GM23338 (cell line): Measurements from ENCODE around the gene ARL4A. TPM values are rescaled to one million over a fixed set of nuclear protein-coding genes. Genes with fewer than 3 reads are reported as not detected.

Experiments used
- ATAC-seq: fragments of 200-7000 bp; cut with Tn5 transposase; 3 replicates; pipeline ENCODE4 v1.9.1; 2020
- DNase-seq: peaks from one replicate; pipeline ENCODE4 v3.0.0-alpha.2; 2015; ENCODE audit warnings: low spot score
- H2AFZ ChIP-seq: fragments of 200-600 bp; sonication (generic); 2 replicates; pipeline ENCODE4 v1.8.0; 2016; ENCODE audit warnings: antibody characterized with exemption, mild to moderate bottlenecking, moderate library complexity
- H3F3A ChIP-seq: fragments of 200-600 bp; sonication (generic); replicated peaks from 2 replicates; pipeline ENCODE4 v1.8.0; 2017; ENCODE audit warnings: antibody characterized with exemption, mixed run types, low read depth
- H3K27ac ChIP-seq: fragments of 200-600 bp; sonication (generic); 2 replicates; pipeline ENCODE4 v1.6.1; 2016; ENCODE audit warnings: low read depth
- H3K27me3 ChIP-seq: fragments of 200-600 bp; sonication (generic); 2 replicates; pipeline ENCODE4 v1.8.0; 2016; ENCODE audit warnings: mild to moderate bottlenecking, mixed run types, moderate library complexity; ENCODE audit not compliant: insufficient read depth
- H3K36me3 ChIP-seq: fragments of 200-600 bp; sonication (generic); 2 replicates; pipeline ENCODE4 v1.8.0; 2016; ENCODE audit warnings: mild to moderate bottlenecking; ENCODE audit not compliant: insufficient read depth
- H3K4me1 ChIP-seq: fragments of 200-600 bp; sonication (generic); 2 replicates; pipeline ENCODE4 v1.8.0; 2016; ENCODE audit warnings: mild to moderate bottlenecking, moderate library complexity; ENCODE audit not compliant: insufficient read depth
- H3K4me2 ChIP-seq: fragments of 200-600 bp; sonication (generic); 2 replicates; pipeline ENCODE4 v1.7.1; 2017; ENCODE audit warnings: mixed run types
- H3K4me3 ChIP-seq: fragments of 200-600 bp; sonication (generic); 2 replicates; pipeline ENCODE4 v1.6.1; 2016; ENCODE audit warnings: mixed run types
- H3K79me2 ChIP-seq: fragments of 200-600 bp; sonication (generic); replicated peaks from 2 replicates; pipeline ENCODE4 v1.8.0; 2017; ENCODE audit warnings: mild to moderate bottlenecking; ENCODE audit not compliant: insufficient read depth
- H3K9me2 ChIP-seq: fragments of 200-600 bp; sonication (generic); 2 replicates; pipeline ENCODE4 v1.8.0; 2017; ENCODE audit not compliant: insufficient read depth
- H4K20me1 ChIP-seq: fragments of 200-600 bp; sonication (generic); replicated peaks from 2 replicates; pipeline ENCODE4 v1.8.0; 2017; ENCODE audit warnings: mild to moderate bottlenecking; ENCODE audit not compliant: insufficient read depth
- H3K27ac Mint-ChIP-seq: 2 replicates; pipeline ENCODE4 v1.8.0; 2020; ENCODE audit warnings: inconsistent platforms, mild to moderate bottlenecking, moderate library complexity, mixed read lengths
- H3K27me3 Mint-ChIP-seq: 3 replicates; pipeline ENCODE4 v1.8.0; 2022; ENCODE audit warnings: low read depth, mild to moderate bottlenecking, moderate library complexity, mixed read lengths, inconsistent platforms; ENCODE audit not compliant: insufficient read depth, poor library complexity
- H3K36me3 Mint-ChIP-seq: 3 replicates; pipeline ENCODE4 v1.8.0; 2021; ENCODE audit warnings: low read depth, mild to moderate bottlenecking, inconsistent platforms, moderate library complexity, mixed read lengths
- H3K4me1 Mint-ChIP-seq: 3 replicates; pipeline ENCODE4 v1.8.0; 2020; ENCODE audit warnings: mild to moderate bottlenecking, inconsistent platforms, mixed read lengths
- H3K4me3 Mint-ChIP-seq: 3 replicates; pipeline ENCODE4 v1.8.0; 2021; ENCODE audit warnings: moderate library complexity, mild to moderate bottlenecking, inconsistent platforms, mixed read lengths
- H3K9me3 Mint-ChIP-seq: 3 replicates; pipeline ENCODE4 v1.8.0; 2020; ENCODE audit warnings: moderate library complexity, mild to moderate bottlenecking, inconsistent platforms, mixed read lengths
- CREB1 ChIP-seq: fragments of 250-450 bp; sonication (Bioruptor Pico); IDR thresholded peaks from 2 replicates; pipeline ENCODE4 v1.5.0; 2020; ENCODE audit warnings: low read depth, mild to moderate bottlenecking, moderate library complexity
- EZH2 ChIP-seq: fragments of 200-600 bp; sonication (generic); IDR thresholded peaks from one replicate; pipeline ENCODE4 v1.8.0; 2017; ENCODE audit warnings: antibody characterized with exemption, mild to moderate bottlenecking, low read depth; ENCODE audit not compliant: unreplicated experiment
- EZH2phosphoT487 ChIP-seq: fragments of 200-600 bp; sonication (generic); IDR thresholded peaks from one replicate; pipeline ENCODE4 v1.8.1; 2018; ENCODE audit warnings: antibody characterized with exemption; ENCODE audit not compliant: unreplicated experiment
- NANOG ChIP-seq: IDR thresholded peaks from 2 replicates; pipeline ENCODE4 v1.6.1; 2016; ENCODE audit warnings: antibody characterized with exemption, borderline replicate concordance
- POLR2AphosphoS5 ChIP-seq: IDR thresholded peaks from 2 replicates; pipeline ENCODE4 v1.6.1; 2016; ENCODE audit warnings: antibody characterized with exemption, low read depth
- REST ChIP-seq: IDR thresholded peaks from one replicate; pipeline ENCODE4 v1.6.1; 2018; ENCODE audit warnings: antibody characterized with exemption; ENCODE audit not compliant: unreplicated experiment
- STAT1 ChIP-seq: IDR thresholded peaks from one replicate; pipeline ENCODE4 v1.6.1; 2016; ENCODE audit warnings: antibody characterized with exemption; ENCODE audit not compliant: unreplicated experiment
- ZNF462 ChIP-seq: fragments of 250-450 bp; sonication (Bioruptor Pico); IDR thresholded peaks from 2 replicates; pipeline ENCODE4 v1.5.0; 2020; ENCODE audit warnings: mild to moderate bottlenecking, moderate library complexity
- polyA plus RNA-seq: library from polyadenylated mRNA; unstranded; fragments of >200 nt; fragmentation: Nextera tagmentation; extraction: Ambion mirVana; gene quantifications from 2 replicates; pipeline ENCODE4 v1.2.1, GENCODE V29; 2016
- total RNA-seq: library from RNA; depleted of rRNA; stranded (reverse); fragments of >200 nt; shearing (Covaris generic); gene quantifications from 2 replicates; pipeline ENCODE4 v1.2.3, GENCODE V29; 2014
- TF ChIP-seq, protein P1 (sequence below): IDR thresholded peaks from 2 replicates; pipeline ENCODE4 v1.6.1; 2016; ENCODE audit warnings: antibody characterized with exemption

Gene ARL4A
- total and polyA plus RNA-seq, 2 experiments from 2014 or later = 48.9 to 82.5 TPM

DNA sequence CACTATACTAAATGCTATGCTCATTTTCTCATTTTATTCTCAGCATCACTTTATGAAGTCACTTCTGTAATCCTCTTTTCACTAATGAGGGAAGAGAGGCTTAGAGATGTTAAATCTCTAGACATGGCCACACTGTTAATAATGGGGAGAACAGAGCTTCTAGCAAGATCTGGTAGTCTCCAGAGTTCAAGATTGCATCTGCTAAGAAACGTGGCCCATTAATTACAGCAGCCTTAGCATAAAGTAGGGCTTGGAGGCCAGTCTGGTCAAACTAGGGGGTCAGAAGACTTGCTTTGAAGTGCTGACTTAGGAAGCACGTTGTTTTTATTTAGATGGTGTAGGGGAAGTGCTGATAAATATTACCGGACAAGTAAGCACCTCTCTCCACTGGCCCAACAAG lies 29.3 kb downstream of the ARL4A start (continued):
- no peak for TF ChIP-seq ZNF462
- TF ChIP-seq EZH2phosphoT487 = no peak
- no peak for TF ChIP-seq NANOG
- no peak for TF ChIP-seq STAT1

DNA sequence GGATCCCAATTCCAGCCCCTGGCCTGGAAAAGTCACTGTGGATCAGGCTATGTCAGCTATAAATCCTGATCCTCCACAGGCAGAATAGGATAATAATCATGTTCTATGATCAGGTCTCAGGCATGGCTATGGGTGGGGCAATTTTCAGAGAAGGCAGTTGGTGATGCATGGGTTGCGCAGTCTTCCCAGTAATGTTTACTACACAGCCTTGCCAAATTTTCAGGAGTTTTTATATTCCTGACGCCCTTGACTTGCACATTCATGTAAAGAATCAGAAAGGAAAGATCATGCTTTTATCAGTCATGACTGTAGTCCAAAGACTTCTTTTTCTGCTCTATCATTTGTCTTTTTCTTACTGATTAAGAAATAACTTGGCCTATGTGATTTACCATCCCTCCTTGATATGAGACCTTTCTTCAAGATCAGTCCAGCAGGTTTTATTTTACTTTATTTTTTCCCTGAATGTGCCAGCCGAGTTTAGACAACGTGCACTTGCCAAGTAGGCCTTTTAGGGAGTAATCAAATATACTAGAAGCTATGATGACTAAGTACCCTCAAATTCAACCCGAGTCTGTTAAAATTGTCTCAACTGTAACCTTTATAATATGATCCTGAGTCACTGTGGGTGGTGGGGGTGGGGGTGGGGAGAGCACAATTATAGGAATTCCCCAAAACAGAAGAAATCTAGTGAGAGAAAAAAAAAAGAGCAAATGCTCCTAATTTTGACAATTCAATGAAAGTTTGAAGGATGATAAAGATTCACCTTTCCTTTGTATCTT lies 31.9 kb downstream of the ARL4A start:
- Mint-ChIP-seq H3K4me3 (no peak overlapping the region), H3K4me1 (peaks cover 58% of the 10 kb centered on the region), H3K36me3 (no peaks in the 10 kb centered on the region), H3K9me3 (no peaks in the 10 kb centered on the region), H3K27ac (peak overlapping the region; percentile 39; the same call in 1 of the 2 replicates), H3K27me3 (peaks cover 2% of the 10 kb centered on the region)
- Histone ChIP-seq H3F3A (no peaks in the 10 kb centered on the region), H3K79me2 (no peaks in the 10 kb centered on the region), H4K20me1 (no peaks in the 10 kb centered on the region), H3K4me2 (0 out of 2 replicates have a peak overlapping the region, but pooled peaks have one; percentile 36), H3K36me3 (no peaks in the 10 kb centered on the region), H3K9me2 (peaks cover 3% of the 10 kb centered on the region; the same call in 1 of the 2 replicates), H3K4me3 (no peak overlapping the region), H3K27ac (no peak overlapping the region), H2AFZ (no peak overlapping the region), H3K27me3 (no peaks in the 10 kb centered on the region), H3K4me1 (peaks cover 49% of the 10 kb centered on the region)
- DNase-seq (no peak), ATAC-seq (no peak)
- TF ChIP-seq EZH2 (no peak), POLR2AphosphoS5 (no peak), STAT1 (no peak), CREB1 (CRISPR knock-in tag) (no peak), REST (no peak), EZH2phosphoT487 (no peak)
- TF ChIP-seq, protein P1, sequence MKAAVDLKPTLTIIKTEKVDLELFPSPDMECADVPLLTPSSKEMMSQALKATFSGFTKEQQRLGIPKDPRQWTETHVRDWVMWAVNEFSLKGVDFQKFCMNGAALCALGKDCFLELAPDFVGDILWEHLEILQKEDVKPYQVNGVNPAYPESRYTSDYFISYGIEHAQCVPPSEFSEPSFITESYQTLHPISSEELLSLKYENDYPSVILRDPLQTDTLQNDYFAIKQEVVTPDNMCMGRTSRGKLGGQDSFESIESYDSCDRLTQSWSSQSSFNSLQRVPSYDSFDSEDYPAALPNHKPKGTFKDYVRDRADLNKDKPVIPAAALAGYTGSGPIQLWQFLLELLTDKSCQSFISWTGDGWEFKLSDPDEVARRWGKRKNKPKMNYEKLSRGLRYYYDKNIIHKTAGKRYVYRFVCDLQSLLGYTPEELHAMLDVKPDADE = no peak
